Stimulated activated CD8-positive, alpha-beta memory T cell treated with anti-CD3 and anti-CD28 coated beads, Interleukin-12 subunit alpha, Interleukin-12 subunit beta, amount 100 ng/mL, for 24 hours (primary cell): ENCODE data around the gene MAP3K7.

Experiments used
- DNase-seq: peaks from one replicate; pipeline ENCODE4 v3.0.0-alpha.2; 2020; ENCODE audit errors: extremely low read depth

Gene MAP3K7

DNA sequence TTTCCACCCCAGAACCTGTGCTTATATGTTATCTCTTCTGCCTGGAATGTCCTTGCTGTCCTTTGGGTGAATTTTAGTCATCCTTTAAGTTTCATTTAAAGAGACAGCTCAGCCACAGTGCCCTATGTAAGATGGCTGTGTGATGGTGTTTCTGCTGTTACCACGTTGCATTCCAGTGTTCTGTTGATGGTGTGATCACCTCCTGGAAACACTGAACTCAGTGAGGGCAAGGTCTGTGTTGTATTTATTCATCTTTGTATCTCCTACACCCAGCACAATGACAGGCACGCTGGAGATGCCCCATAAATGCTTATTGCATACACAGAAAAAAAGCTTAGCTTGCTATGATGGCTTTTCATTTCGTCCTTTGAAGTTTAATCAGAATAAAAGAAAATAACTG is 102.5 kb downstream of the MAP3K7 start:
- DNase-seq = no peak

GRCh38 chr6:90483956-90484355 is 102.9 kb downstream of the MAP3K7 start:
- DNase-seq = no peak

DNA sequence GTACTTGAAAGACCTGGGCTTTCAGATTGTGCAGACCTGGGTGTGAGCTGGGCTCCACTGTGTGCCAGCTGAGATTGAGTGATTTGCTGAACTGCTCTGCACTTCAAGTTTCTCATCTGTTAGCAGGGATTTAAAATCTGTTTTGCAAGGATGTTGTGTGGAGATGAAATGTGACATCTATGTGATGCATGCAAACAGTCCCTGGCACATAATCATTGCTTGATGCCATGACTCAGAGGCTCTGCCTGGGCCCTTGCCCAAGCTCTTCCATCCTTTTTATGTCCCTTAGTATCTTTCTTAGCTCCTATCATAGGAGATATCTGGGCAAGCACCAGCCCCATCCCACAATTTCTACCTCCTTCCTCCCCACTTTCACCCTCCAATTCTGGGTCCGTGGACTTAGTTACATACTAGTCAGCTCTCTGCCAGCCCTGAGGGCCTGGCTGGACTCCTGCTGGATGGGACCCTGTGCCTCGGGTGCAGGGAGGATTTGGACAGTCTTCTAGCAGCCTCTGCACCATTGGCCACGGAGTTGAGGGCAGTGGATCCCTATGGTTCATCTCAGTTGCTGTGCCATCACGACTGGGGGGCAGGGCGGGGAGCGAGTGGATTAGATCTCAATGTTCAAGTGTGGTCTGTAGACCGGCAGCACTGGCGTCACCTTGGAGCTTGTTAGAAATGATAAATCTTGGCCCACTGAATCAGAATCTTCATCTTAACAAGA is 103.6 kb downstream of the MAP3K7 start:
- DNase-seq = no peak

GRCh38 chr6:90480666-90481065 is 106.2 kb downstream of the MAP3K7 start:
- no peak for DNase-seq

DNA sequence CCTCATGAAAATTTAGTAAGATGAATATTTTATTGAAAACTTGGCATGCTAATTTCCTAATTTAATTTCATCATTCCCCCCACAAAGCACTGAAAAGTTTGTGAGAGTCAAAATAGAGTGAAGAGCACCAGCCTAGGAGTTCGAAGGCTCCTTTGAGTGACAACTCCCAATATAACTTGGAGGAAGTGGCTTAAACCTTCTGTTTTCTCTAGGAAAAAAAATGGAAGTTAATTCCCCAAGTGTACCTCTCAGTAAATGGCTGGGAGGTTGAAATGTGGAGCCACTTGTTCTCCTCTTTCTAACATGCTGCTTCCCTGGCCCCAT is 107.3 kb downstream of the MAP3K7 start:
- no peak for DNase-seq

- DNase-seq = peak; percentile 55
Observed at GRCh38 chr6:90478789-90479602, 107.9 kb downstream of the MAP3K7 start.

- no peak for DNase-seq
Observed at GRCh38 chr6:90478278-90478677, 108.6 kb downstream of the MAP3K7 start.

GRCh38 chr6:90477366-90477765 is 109.5 kb downstream of the MAP3K7 start:
- DNase-seq = no peak

GRCh38 chr6:90472716-90473115 is 114.2 kb downstream of the MAP3K7 start:
- no peak for DNase-seq

GRCh38 chr6:90471263-90471662 is 115.6 kb downstream of the MAP3K7 start:
- no peak for DNase-seq

DNA sequence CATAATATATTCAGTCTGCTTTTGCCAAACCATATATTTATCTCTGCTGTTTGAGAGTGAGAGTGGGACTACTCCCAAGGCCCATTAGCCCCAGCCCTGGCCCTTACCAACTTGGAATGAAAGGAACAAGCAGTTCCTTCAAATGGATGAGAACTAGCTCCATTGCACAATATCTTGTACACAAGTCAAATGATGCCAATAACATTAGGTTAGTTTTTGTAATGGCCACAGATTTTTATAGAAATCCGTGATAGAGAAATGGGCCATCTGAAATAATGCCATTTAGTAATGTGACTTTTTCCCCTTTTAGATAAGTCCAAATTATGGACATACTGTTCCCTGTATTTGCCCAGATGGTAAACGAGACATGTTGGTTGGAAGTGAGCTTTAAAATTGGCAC is 117.0 kb downstream of the MAP3K7 start:
- DNase-seq = no peak

GRCh38 chr6:90468859-90469258 is 118.0 kb downstream of the MAP3K7 start:
- no peak for DNase-seq

GRCh38 chr6:90468080-90468479 is 118.8 kb downstream of the MAP3K7 start:
- no peak for DNase-seq

DNA sequence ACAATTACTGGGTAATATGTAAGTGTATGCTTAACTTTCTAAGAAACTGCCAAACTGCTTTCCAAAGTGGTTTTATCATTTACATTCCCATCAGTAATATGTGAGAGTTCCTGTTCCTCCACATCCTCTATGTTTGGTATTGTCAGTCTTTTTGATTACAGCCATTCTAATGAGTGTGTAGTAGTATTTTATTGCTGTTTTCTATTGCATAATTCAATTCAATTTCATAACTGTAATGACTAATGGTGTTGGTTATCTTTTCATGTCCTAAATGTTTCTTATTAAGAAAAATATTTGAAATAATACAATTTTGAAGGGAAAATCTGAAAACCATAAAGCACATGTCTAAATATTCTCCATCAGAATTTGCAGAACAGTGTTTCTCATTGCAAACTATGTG is 119.3 kb downstream of the MAP3K7 start:
- DNase-seq = no peak

DNA sequence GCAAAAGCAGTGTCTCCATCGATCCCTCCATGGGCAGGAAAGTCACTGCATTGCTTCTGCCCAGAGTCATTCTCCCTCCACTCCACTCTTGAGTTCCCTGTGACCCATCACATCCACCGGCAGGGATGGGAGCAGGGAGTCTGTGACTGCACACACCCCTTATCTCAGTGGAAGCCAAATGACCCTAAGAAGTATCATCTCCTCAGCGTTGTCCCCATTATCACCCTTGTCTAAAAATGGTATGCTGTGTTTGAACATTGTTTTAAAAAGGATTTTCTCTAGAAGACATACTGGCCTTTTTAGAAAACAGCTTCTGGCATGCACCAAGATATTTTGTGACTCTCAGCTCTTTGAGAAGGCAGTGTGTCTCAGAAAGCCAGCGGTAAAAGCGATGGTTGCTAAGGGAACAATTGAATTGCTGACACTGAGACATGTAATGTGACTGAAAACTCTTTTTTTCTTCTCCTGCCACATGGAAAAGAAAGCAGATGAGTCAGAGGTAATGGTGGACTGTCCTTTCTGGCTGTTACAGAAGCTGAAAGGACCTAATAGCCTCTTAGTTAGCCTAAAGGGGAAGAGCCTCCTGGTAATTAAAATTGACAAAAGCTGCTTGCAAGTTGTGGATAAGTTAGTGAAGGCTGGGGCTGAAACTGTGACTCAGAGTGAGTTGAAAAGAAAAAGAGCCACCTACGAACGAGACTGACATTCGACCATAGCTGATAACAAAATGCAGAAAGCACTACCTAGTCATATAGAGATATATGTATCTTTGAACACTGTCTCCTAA is 120.5 kb downstream of the MAP3K7 start:
- DNase-seq = no peak

DNA sequence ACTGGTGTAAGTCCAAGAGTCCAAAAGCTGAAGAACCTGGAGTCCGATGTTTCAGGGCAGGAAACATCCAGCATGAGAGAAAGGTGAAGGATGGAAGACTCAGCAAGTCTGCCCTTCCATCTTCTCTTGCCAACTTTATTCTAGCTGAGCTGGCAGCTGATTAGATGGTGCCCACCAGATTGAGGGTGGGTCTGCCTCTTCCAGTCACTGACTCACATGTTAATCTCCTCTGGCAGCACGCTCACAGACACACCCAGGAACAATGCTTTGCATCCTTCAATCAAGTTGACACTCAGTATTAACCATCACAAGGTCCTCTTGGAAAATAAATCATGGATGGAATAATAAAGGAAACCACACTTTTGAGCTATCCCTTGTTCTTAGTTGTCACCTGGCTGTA is 121.2 kb downstream of the MAP3K7 start:
- no peak for DNase-seq

DNA sequence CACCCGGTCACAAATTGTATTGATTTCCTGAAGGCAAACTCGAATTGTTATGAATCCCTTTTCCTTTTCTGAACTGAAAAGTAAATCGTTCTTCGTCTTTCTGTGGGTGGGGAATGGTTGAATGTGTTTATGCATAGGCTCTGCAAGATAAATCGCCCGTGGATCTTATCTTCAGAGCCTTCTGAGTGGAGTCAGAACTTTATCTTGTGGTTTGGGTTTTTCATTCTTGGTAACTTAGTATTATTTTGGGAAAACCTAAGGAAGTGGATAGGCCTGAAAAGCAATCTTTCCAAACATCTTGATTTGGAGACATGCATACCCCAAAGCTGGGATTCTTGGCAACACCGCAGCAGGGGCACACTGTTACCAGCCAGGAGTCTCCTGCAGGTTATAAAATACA is 122.4 kb downstream of the MAP3K7 start:
- DNase-seq = no peak

- DNase-seq = no peak
Observed at GRCh38 chr6:90463874-90464273, 123.0 kb downstream of the MAP3K7 start.
